HG03460 (cell line): Measurements from ENCODE around the gene FADS6.

ENCODE experiments used
- ATAC-seq: cut with Tn5 transposase; IDR thresholded peaks from one replicate; pipeline ENCODE4 v1.9.1; 2021; ENCODE audit not compliant: unreplicated experiment

Gene FADS6, protein sequence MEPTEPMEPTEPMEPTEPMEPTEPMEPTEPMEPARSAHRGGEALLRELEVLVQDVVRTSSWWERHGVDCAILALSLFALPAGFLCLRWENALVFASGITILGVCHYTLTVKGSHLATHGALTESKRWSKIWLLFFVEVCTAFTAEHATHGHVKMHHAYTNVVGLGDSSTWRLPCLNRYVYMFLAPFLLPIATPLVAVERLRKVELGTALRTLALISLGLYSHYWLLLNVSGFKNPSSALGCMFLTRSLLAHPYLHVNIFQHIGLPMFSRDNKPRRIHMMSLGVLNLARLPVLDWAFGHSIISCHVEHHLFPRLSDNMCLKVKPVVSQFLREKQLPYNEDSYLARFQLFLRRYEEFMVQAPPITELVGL

DNA sequence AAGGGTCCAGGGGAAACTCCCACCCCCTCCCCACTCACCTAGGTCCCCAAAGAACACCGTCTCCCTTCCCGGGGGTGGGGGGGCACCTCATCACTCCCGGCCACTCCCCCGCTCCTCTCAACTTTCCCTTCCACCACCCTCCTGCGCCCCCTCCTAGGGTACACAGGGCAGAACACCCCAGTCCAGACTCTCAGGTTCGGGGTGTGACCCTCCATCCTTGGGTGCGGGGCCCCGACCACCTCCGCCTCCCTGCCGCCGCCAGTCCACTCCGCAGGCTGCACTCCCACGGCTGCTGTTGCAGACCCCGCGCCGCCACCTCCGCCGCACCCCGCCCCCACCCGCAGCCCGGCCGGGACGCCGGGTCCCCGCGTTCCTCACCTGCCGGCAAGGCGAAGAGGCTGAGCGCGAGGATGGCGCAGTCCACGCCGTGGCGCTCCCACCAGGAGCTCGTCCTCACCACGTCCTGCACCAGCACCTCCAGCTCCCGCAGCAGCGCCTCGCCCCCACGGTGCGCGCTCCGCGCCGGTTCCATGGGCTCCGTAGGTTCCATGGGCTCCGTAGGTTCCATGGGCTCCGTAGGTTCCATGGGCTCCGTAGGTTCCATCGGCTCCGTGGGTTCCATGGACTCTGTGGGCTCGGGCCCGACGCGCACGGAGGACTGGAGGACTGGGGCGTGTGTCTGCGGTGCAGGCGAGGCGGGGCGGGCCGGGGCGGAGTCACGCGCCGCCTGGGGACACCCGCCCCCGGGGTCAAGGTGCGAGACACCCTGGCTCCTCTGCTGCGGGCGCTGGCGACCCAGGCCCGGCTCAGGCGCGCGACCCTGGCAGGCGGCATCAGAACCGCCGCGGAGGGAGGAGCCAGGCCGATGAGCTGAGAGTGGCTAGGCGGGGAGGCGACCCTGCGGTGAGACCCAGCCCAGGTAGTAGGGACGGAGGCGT is at the start of gene FADS6:
Gene FADS6 (minus strand): TSS at position 660 of the 938 bp plus-strand sequence. CDS start 38 bp downstream, at position 622.
- ATAC-seq: no peak

DNA sequence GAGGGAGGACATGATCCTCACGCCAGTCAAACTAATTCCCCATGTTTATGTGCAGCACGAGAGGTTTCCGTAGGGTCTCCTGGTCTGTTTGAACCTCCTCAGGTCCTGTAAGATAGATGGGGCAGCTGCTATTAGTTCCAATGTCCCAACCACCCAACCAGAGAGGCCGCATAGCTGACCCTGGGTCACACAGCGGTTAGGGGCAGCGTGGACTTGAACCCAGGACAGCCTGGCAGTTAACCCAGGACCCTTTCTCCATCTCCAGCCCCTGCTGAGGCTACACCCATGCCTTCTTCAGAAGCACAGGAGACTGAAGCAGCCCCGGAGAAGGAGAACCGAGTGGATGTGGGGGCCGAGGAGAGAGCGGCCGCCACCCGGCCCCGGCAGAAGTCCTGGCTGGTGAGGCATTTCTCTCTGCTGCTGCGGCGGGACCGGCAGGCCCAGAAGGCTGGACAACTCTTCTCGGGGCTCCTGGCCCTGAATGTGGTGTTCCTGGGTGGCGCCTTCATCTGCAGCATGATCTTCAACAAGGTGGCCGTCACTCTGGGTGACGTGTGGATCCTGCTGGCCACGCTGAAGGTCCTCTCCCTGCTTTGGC is 47.8 kb upstream of the FADS6 start:
- ATAC-seq: no peak

DNA sequence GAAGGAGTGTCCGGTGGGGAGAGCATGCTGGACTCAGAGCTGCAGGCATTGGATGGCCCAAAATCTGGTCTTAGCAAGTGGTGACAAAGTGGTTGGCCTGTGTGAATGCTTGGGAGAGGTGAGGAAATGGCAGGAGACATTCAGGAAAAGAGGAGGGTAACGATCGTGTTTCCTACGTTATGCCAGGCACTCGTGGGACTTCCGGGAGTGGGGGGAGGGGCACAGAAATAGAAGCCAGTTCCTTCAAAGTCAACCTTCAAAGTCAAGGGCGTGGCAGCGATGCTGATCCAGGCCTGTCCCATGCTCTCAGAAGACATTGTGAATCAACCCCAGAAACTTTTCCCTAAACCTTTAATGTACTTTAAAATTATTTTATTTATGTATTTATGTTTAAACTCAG is 46.1 kb upstream of the FADS6 start:
- ATAC-seq: no peak

DNA sequence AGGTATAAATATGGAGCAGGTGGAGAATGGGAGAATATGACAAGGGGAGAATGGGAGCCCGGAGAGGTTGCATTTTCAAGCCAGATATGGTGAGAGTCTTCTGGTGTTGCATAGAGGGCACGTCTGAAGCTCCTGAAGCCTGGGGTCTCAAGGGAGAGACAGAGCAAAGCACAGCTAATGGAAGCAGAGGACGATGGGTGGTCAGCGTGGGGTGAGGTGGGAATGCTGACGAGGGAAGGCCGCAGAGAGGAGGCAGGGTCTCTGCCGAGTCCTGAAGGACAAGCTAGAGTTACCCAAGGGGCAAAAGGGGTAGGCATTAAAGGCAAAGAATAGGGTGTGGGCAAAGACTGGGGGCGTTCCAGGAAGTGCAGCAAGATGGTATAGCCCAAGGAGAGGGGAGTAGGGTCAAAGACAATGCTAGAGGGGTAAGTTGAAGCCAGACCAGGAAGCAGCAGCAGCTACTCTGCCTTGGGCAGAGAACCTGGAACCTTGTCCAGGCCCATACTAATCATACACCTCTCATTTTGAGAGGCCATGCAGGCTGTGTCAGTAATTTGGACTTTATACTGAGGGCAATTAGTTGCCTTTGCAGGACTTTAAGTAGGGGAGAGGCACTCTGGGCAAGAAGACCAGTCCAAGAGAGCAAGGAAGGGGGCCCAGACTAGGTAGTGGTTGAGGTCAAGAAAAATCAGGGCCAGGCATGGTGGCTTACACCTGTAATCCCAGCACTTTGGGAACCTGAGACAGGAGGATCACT is 44.9 kb upstream of the FADS6 start:
- no peak for ATAC-seq

DNA sequence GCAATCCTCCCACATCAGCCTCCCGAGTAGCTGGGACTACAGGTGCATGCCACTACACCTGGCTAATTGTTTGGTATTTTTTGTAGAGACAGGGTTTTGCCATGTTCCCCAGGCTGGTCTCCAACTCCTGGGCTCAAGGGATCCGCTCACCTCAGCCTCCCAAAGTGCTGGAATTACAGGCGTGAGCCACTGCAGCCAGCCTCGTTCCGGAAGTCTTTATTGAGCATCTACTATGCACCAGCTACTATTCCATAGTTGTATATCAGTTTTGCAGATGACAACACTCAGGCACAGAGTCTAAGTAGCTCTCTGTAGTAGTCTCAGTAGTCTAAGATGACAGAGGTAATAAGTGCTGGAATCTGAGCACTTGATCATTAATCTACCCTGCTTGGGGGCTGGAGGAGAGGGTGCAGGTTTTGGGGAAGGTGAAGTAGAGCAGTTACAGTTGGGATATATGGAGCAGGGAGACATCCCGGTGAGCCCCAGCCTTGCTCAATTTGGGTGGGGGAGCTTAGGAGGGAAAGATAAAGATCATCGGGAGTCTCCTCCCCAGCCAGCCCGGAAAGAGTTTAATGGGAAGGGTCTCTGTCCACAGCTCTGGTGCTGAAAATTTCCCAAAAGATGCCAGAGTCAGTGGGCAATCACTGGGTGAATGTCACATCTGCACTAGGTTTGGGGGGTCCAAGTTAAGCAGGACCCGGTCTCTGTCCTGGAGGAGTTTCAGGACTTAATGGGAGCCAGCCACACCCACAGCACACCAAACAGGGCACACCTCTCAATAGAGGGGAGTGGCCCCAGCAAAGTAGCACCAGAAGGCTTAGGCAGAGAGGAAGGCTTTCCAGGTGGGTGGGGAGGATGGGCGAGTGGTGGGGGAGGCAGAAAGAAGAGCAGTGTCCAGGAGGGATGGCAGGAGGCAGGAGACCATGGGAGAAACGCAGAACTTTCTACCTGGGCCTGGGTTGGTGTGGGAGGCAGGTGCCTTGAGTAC is 43.9 kb upstream of the FADS6 start:
- no peak for ATAC-seq

DNA sequence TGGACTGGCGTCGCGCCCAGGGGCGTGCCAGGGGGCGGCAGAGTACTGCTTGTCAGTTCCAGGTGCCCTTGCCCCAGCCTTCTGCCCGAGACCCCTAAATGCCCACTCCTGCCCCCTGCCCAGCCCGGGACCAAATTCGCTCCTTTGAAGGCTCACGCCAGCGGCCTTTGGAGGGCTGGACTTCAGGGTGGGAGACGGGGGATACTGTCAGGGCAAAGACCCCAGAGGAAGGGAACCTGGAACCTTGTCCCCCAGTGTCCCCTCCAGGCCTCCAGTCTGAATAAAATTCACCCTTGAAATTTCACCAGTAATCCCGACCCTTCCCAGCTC is 43.0 kb upstream of the FADS6 start:
- no peak for ATAC-seq

DNA sequence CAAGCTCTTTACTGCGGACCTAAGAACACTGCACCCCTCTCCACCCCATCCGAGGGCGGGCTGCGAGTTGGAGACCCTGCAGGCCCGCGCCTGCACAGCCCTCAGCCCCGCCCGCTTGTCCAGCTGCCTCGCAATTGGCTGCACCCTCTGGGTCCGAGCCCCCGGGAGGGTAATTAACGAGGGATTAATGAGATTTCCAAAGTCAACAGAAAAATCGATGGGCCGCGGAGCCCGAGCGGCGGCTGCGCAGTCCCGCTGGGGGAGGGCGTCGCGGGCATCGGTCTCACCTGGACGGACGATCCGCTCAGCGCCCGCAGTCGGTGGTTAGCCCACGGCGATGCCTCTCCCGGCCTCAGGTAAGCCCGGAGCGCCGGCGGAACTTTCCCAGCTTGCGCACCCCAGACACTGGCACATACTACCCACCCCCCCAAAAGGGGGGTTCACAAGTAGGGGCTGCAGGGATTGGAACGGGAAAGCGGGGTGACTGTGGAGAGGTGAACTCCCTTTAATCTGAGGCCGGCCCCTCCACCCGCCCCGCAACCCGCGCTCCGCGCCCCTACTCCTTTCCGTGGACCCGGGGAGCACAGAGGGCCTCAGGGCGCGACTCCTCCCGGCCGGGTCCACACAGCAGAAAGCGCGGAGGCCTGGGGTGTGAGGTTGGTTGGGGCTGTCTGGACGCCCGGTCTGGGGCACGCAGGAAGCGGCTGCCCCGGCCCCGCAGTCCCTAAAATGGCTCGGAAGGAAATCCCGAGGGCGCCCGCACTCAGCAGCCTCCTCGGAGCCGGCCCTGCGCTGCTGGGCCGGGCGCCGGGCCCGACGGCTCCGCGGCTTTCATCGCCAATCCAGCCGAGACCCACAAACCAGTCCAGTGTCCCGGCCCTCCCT is 42.4 kb upstream of the FADS6 start, which contains the start of gene OTOP3:
Gene OTOP3 (plus strand): TSS at position 314 of the 885 bp plus-strand sequence. CDS start 24 bp downstream, at position 338.
- ATAC-seq: no peak

DNA sequence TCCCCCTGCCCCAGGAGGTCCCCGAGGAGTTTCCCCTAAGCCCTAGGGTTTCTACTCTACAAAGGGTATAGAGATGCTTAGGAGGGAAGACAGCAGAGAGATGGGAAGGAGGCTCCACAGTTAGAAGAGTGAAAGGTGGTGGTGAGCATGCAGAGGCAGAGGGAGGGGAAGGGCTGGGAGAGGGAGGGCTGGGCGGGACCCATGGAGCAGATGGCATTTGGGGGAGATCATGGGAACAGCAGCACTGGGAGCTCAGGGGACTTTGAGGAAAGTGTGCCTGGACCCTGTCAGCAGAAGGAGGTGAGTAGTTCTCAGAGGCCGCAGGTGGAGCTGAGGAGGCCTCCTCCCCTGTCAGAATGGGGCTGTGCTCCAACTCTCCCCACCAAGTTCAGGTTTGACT is 41.6 kb upstream of the FADS6 start:
- no peak for ATAC-seq

DNA sequence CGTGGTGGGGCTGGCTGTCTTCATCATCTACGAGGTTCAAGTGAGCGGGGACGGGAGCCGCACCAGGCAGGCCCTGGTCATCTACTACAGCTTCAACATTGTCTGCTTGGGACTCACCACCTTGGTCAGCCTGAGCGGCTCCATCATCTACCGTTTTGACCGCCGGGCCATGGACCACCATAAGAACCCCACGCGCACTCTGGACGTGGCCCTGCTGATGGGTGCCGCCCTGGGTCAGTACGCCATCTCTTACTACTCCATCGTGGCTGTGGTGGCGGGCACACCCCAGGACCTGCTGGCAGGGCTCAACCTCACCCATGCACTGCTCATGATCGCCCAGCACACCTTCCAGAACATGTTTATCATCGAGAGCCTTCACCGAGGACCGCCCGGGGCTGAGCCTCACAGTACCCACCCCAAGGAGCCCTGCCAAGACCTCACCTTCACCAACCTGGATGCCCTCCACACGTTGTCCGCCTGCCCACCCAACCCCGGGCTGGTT is 37.2 kb upstream of the FADS6 start:
- ATAC-seq: no peak

DNA sequence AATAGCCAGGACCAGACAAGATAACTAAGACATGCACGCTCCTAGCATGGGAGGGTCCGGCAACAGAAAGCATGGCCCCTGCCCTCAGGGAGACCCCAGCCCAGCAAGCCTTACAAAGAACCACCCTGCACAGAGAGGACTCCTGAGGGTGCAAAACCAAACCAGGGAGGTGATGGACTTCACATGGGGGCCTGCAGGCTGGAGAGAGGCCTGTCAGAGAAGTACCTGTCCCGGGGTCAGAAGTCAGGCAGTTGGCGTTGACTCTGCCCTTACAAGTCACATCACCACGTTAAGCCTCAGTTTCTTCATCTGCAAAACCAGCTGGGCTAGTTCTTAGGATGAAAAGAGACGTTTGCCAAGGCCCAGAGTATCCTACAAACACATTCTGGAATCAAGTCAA is 35.4 kb upstream of the FADS6 start:
- ATAC-seq: no peak

DNA sequence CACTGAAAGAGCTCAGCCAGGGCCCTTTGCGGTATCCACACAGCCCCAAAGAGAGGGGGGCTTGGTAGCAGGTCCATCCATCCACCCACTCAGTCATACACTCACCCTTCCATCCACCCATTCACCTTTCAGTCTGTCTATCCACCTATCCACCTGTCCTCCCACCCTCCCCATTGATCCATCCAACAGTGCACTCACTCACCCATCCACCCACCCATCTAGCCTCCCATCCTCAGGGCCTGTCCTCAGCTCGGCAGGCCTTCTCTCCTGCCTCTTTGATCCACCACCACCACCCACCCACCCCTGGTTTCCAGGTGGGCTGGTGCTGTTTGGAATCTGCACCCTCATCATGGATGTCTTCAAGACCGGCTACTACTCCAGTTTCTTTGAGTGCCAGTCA is 31.8 kb upstream of the FADS6 start:
- ATAC-seq: no peak

DNA sequence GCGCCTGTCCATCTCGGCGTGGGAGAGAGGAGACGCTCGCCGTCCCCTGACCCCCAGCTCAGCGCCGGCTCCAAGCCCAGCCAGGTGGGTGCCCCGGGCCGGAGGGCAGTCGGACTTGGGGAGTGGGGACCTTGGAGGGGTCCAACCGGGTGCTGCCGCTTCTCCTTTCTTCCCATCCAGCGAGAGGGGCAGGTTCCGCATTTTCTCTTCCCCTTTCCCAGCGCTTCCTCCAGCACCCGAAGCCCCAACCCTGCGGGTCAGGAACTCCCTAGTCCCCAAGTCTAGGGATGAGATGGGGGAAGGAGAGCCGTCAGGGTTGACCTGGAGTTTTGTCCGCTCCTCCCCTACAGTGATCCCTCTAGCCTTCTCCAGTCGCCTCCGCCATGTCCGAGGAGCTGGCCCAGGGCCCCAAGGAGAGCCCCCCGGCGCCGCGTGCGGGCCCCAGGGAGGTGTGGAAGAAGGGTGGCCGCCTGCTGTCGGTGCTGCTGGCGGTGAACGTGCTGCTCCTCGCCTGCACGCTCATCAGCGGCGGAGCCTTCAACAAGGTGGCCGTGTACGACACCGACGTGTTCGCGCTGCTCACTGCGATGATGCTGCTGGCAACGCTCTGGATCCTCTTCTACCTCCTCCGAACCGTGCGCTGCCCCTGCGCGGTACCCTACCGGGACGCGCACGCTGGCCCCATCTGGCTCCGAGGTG is 31.0 kb upstream of the FADS6 start, which contains the start of gene OTOP2:
Gene OTOP2 (plus strand): TSS at position 24 of the 699 bp plus-strand sequence. CDS start 360 bp downstream, at position 384.
- ATAC-seq: no peak

DNA sequence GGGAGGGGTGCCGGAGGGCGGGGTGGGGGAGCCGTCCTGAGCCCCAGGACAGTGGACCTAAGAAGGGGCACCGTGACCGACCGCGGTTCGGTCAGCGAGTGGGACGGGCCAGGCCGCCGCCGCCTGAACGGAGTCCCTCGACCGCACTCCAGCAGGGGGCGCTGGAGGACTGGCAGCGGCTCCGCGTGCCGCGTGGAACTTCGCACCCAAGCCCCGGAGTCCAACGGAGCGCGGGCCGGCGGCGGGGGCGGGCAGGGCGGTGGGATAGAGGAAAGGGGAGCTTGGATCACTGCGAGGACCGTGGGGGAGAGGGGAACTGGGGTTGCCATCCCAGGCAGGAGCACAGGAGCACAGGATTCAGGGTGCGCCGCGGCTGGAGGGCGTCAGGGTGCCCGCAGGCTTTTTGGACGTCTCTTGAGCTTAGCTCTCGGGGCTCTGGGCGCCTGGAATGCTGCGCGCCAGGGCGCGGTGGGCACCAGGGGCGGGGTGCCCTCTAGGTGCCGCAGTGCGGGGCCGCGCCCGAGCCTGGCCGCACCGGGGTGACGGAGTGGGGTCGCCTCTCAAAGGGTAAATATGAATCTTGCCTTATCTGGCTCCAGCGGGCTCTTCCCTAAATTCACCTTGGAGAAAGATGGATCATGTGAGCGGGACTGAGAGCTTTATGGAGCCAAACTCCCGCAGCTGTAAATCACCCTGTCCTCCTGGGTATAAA is 30.3 kb upstream of the FADS6 start:
- no peak for ATAC-seq

DNA sequence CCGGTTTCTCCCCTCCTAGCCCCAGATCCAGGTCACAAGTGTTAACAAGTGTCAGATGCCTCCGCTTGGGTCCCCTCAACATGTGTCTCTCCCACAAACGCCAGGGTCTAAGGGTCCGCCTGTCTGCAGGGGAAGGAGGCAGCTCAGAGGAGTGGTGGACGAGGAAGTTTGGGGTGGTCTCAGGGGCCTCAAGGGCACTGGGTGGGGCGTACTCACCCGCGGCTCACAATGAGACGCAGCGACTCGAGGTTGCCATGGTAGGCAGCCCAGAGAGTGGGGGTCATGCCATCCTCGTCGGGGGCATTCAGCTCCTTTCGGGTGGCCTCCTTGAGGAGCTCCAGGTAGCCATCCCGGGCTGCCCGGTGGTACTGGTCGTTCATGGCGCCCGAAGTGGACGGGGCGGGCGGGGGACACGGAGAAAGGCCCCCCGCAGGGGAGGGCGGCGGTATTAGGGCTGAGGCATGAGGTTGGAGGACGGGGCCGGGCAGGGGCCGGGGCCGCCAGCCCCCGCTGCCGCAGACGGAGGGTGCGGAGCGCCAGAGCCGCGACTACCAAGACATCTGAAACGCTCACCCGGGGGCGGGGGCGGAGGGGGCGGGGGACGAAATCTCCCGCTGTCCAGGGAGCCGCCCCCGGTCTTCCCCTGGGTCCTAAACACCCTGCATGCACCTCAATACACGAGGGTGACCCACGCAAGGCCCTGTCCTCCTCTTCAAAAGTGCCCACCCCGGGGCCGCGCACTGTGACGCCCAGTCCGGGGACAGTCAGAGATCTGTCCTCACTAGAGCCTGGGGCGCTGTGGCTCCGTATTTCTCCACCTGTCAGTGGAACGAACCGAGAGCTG is 29.5 kb upstream of the FADS6 start, which contains the start of gene USH1G:
Gene USH1G (minus strand): TSS at position 562 of the 844 bp plus-strand sequence. CDS start 182 bp downstream, at position 380.
- ATAC-seq: no peak

DNA sequence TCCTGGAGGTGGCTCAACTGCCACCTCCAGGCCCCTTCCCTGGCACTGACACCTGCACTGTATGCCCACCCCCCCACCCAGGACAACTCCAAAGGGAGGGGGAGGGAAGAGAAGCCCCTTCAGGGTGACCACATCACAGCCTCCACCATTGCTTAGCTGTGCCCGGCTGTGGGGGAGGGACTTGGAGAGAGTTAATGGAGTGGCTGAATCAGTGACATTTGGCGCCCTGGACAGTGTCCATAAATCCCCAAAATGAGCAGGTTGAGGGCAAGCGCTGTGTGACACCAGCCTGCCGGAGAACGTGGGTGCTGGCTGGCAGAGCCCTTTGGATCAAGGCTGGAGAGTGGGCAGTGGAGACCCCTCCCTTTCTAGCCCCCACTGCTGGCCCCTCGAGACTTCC is 28.7 kb upstream of the FADS6 start:
- ATAC-seq: no peak

DNA sequence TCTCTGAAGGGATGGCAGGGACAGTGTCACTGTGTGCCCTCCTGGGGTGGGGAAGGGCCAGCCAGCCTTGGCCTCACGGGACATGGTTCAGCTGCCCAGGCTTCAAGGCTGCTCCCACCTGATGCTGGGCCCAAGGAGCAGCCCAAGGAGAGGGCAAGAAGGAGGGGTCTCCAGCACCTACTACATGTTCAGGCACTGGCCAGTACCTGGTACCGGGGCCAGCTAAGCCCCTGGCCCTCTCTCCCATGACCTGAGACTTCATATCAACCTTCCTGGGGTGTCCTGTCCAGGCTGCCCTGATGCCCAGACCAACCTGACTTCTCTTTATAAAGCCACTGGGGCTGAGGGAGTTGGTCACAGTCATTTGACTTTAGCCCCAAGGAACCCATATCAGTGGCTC is 28.3 kb upstream of the FADS6 start:
- no peak for ATAC-seq
